LNCaP clone FGC (cell line): ENCODE results near the gene CDIPT.

Source experiments
- DNase-seq: peaks from one replicate; pipeline ENCODE4 v3.0.0-alpha.2; 2011; ENCODE audit warnings: low read depth
- H3K4me3 ChIP-seq: 2 replicates; pipeline ENCODE4 v1.5.1; 2011; ENCODE audit warnings: mild to moderate bottlenecking, low read depth, low read length, control low read depth
- CTCF ChIP-seq: IDR thresholded peaks from 2 replicates; pipeline ENCODE4 v1.5.1; 2012; ENCODE audit warnings: mild to moderate bottlenecking; ENCODE audit not compliant: control insufficient read depth, insufficient read depth; ENCODE audit errors: extremely low read depth

Gene CDIPT

GRCh38 chr16:29820730-29821642 is 42.0 kb downstream of the CDIPT start:
- peak overlapping the region; percentile 57 for H3K4me3 ChIP-seq
- TF ChIP-seq CTCF = no peak
- no peak for DNase-seq

GRCh38 chr16:29820271-29820701 is 42.7 kb downstream of the CDIPT start, which contains the start of gene MVP:
MVP (plus strand) TSS chr16:29820462; CDS start chr16:29830550, 10,088 bp downstream.
- peak within 1 kb of the TSS; percentile 57 for H3K4me3 ChIP-seq
- no peak for DNase-seq
- TF ChIP-seq CTCF = no peak

- no peak for TF ChIP-seq CTCF
- H3K4me3 ChIP-seq = no peak overlapping the region
- no peak for DNase-seq
Observed at GRCh38 chr16:29819506-29819905, 43.5 kb downstream of the CDIPT start.

- no peak overlapping the region for H3K4me3 ChIP-seq
- no peak for DNase-seq
- TF ChIP-seq CTCF = no peak
Observed at GRCh38 chr16:29818082-29818481, 44.9 kb downstream of the CDIPT start.

GRCh38 chr16:29816694-29817441 is 46.2 kb downstream of the CDIPT start:
- peak overlapping the region; percentile 77 for H3K4me3 ChIP-seq
- DNase-seq = no peak
- TF ChIP-seq CTCF = no peak

GRCh38 chr16:29815793-29816693 is 47.0 kb downstream of the CDIPT start, which contains the start of gene PAGR1:
PAGR1 (plus strand) TSS chr16:29816152; CDS start chr16:29816526, 374 bp downstream.
- TF ChIP-seq CTCF = peak; percentile 77
- DNase-seq = peak; percentile 100

More at GRCh38 chr16:29815793-29816693, 47.0 kb downstream of the CDIPT start, which contains the start of gene PAGR1:
- peak within 1 kb of the TSS; percentile 77 for H3K4me3 ChIP-seq
